D721Med (cell line): Measurements from ENCODE around the gene COL9A3.

ENCODE experiments used
- DNase-seq: peaks from one replicate; pipeline ENCODE4 v3.0.0; 2011; ENCODE audit warnings: low spot score; ENCODE audit not compliant: insufficient read length
- FAIRE-seq: peaks from 2 replicates; lab custom pipeline; 2011; peaks lifted over from hg19 to GRCh38; lab: Jason Lieb, UNC
- TF ChIP-seq, protein P1 (sequence below): IDR thresholded peaks from 2 replicates; pipeline ENCODE4 v1.5.1; 2012; ENCODE audit warnings: mild to moderate bottlenecking, control low read depth; ENCODE audit not compliant: insufficient read depth; ENCODE audit errors: missing control alignments

Gene COL9A3

GRCh38 chr20:62835931-62836861 is 19.3 kb downstream of the COL9A3 start:
- FAIRE-seq (no peak), DNase-seq (no peak)

GRCh38 chr20:62836967-62837490 is 20.2 kb downstream of the COL9A3 start:
- FAIRE-seq (no peak), DNase-seq (no peak)
- TF ChIP-seq, protein P1, sequence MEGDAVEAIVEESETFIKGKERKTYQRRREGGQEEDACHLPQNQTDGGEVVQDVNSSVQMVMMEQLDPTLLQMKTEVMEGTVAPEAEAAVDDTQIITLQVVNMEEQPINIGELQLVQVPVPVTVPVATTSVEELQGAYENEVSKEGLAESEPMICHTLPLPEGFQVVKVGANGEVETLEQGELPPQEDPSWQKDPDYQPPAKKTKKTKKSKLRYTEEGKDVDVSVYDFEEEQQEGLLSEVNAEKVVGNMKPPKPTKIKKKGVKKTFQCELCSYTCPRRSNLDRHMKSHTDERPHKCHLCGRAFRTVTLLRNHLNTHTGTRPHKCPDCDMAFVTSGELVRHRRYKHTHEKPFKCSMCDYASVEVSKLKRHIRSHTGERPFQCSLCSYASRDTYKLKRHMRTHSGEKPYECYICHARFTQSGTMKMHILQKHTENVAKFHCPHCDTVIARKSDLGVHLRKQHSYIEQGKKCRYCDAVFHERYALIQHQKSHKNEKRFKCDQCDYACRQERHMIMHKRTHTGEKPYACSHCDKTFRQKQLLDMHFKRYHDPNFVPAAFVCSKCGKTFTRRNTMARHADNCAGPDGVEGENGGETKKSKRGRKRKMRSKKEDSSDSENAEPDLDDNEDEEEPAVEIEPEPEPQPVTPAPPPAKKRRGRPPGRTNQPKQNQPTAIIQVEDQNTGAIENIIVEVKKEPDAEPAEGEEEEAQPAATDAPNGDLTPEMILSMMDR, result no peak

More at GRCh38 chr20:62835931-62836861, 19.3 kb downstream of the COL9A3 start:
- TF ChIP-seq, protein P1, result no peak

GRCh38 chr20:62837790-62838127 is 20.9 kb downstream of the COL9A3 start:
- FAIRE-seq (no peak), DNase-seq (no peak)
- TF ChIP-seq, protein P1, result no peak

GRCh38 chr20:62838128-62838891 is 21.5 kb downstream of the COL9A3 start:
- FAIRE-seq (no peak), DNase-seq (no peak)
- TF ChIP-seq, protein P1, result no peak

DNA sequence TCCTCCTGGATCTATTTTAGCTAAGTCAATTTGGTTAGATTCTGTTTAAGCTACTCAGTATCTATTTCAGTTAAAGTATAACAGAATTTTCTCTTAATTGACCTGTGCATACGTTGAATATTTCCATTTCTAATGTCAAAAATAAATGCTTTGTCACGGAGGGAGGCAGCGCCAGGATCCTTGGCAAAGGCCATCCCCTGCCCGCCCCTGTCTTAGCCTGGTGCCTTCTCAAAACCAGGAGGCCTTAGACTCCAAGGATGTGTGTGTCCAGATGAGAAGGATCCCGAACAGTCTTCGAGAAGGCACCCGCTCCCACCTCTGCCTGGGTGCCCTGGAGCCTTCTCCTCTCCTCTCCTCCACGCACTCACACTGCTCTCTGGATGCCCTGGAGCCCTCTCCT is 22.4 kb downstream of the COL9A3 start:
- FAIRE-seq (no peak), DNase-seq (no peak)
- TF ChIP-seq, protein P1, result no peak

DNA sequence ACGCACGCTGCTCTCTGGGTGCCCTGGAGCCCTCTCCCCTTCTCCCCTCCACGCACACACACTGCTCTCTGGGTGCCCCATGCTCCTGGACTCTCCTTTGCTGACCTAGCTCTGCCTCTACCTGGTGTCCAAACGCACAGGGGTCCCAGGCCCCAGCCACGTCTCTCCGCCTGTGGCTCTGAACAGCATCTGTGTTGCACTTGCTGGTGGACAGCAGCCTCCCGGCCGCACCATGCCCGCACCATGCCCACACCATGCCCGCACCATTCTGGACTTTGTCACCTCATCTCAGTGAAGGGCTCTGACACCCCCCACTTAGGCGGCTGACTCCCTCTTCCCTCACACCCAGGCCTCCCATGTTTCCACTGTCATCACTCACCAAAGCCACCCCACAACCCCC is 23.0 kb downstream of the COL9A3 start:
- FAIRE-seq, result no peak
- TF ChIP-seq, protein P1, result no peak
- no peak for DNase-seq
